Diencephalon (tissue), 1 donor: ENCODE data around the gene COMMD7. TPM values are rescaled to one million over a fixed set of nuclear protein-coding genes. Genes with fewer than 3 reads are reported as not detected.

Experiments used
- total RNA-seq: library from RNA; depleted of rRNA; stranded (reverse); fragments of >200 nt; gene quantifications from one replicate; pipeline ENCODE4 v1.2.3, GENCODE V29; 2014

The COMMD7 gene
- total RNA-seq: 36.2 TPM

GRCh38 chr20:32743237-32744112 is at the start of gene COMMD7:
TSS of gene COMMD7 (minus strand) at chr20:32743467. CDS start at chr20:32743391, 76 bp downstream.

GRCh38 chr20:32761831-32762753 is 18.8 kb upstream of the COMMD7 start, which contains the start of gene DNMT3B:
TSS of gene DNMT3B (plus strand) at chr20:32762385. CDS start at chr20:32780324, 17,939 bp downstream.

Other genes starting within 250 kb of the COMMD7 start
- 21.2 TPM for gene NOL4L, start 158.1 kb downstream of the COMMD7 start, total RNA-seq
- 0.46 TPM for gene C20orf203, start 69.5 kb downstream of the COMMD7 start, total RNA-seq
- gene DNMT3B, start 18.9 kb upstream of the COMMD7 start, total RNA-seq: 4.2 TPM
- 136 TPM for gene MAPRE1, start 76.5 kb upstream of the COMMD7 start, total RNA-seq
- not detected for gene EFCAB8, start 115.5 kb upstream of the COMMD7 start, total RNA-seq